ENCODE results near the gene MOSPD3.

- TF ChIP-seq NFE2L2 (IDR thresholded peaks at IDR 0.05; ENCODE audit: low read length) (no peak), TARDBP (CRISPR knock-in tag; IDR thresholded peaks at IDR 0.05) (no peak), ZNF747 (CRISPR knock-in tag; IDR thresholded peaks at IDR 0.05; ENCODE audit: borderline replicate concordance) (no peak), ZNF121 (CRISPR knock-in tag; IDR thresholded peaks at IDR 0.05) (no peak), RNF2 (conservative IDR thresholded peaks at IDR 0.05; ENCODE audit: low read depth) (no peak), KMT2A (CRISPR knock-in tag; IDR thresholded peaks at IDR 0.05) (no peak), POLR2AphosphoS5 (IDR thresholded peaks at IDR 0.05; ENCODE audit: low read depth, low read length) (no peak), SOX13 (IDR thresholded peaks at IDR 0.05) (no peak), SOX13 (CRISPR knock-in tag; conservative IDR thresholded peaks at IDR 0.05 in 1 of 2, IDR thresholded peaks at IDR 0.05 in 1 of 2) (no peak), RFX5 (IDR thresholded peaks at IDR 0.05; ENCODE audit: low read depth, low read length) (no peak), CHD2 (IDR thresholded peaks at IDR 0.05; ENCODE audit: low read depth, low read length) (no peak), ZKSCAN5 (CRISPR knock-in tag; IDR thresholded peaks at IDR 0.05) (no peak), CTCF (CRISPR knock-in tag; IDR thresholded peaks at IDR 0.05) (no peak), MXI1 (IDR thresholded peaks at IDR 0.05; ENCODE audit: borderline replicate concordance, low read depth, low read length) (no peak), ZNF800 (CRISPR knock-in tag; IDR thresholded peaks at IDR 0.05) (no peak)
Observed at GRCh38 chr7:100582041-100582579, 30.2 kb upstream of the MOSPD3 start.
